ENCODE results near the gene ATG2A. TPM values are rescaled to one million over a fixed set of nuclear protein-coding genes. Genes with fewer than 3 reads are reported as not detected.

The ATG2A gene
- total RNA-seq, 1 experiment from 2014 or later, result 24.7 TPM

DNA sequence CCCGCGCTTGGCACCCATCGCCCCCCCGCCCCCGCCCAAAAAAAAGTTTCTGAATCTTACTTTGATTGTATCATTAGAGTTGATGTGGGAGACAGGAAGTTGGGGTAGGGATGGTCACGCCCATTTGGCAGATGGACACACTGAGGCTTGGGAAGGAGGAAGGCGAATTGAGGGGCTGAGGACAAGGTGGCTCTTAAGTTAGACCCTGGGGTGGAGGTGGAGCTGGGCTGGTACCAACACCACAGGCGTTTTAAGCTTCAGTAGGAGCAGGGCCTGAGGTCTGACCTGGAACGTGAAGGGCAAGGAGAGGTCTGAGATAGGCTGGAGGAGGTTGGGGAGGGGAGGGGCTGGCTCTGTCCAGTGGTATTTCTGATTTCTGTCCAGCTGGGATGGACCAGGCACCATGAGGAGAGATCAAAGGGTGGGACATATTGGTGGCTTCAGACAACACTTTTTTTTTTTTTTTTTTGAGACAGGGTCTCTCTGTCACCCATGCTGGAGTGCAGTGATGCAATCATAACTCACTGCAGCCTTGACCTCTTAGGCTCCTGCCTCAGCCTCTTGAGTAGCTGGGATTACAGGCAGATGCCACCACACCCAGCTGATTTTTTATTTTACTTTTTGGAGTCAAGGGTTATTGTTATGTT lies 71.8 kb downstream of the ATG2A start:
- H3K27me3 ChIP-seq (ENCODE audit: insufficient read depth, low read length), result no peaks in the 10 kb centered on the region
- CTCF ChIA-PET, result interaction anchor here (0.6 to 7.3 kb wide), 6 partner anchors 8 to 267 kb away, joined by 3 to 112 read pairs (median 3); no protein-coding TSS in a partner anchor
- TSS peak; percentile 90 for BruUV-seq (replicated peaks)
- no peaks in the 10 kb centered on the region for H3K36me3 ChIP-seq (ENCODE audit: control insufficient read depth in 1 of 2, insufficient read depth in 2 of 2, low read length in 2 of 2)
- no peaks in the 10 kb centered on the region for H3K9me2 ChIP-seq (ENCODE audit: insufficient read depth)
- peak overlapping the region; percentile 100 for H3K4me2 ChIP-seq (ENCODE audit: low read length)
- H3K27ac ChIP-seq (ENCODE audit: low read depth, low read length), result peak overlapping the region; percentile 88
- DNase-seq (ENCODE audit: low read depth, low spot score) (no peak), ATAC-seq (no peak)
- intact Hi-C loops (cut with micrococcal nuclease), result loop anchor here (5.0 to 10.0 kb wide), 4 partner anchors 152 to 410 kb away; partner anchors contain the start of genes BATF2, CAPN1 and SNX15
- peak overlapping the region; percentile 60 to 95 for H3K4me3 ChIP-seq (replicated peaks in 1 of 2; ENCODE audit: low read depth in 1 of 2, low read length in 2 of 2)
- peak overlapping the region; percentile 87 for H3K9ac ChIP-seq (ENCODE audit: low read length)
- H3K9me3 ChIP-seq (ENCODE audit: control insufficient read depth in 1 of 2, insufficient read depth in 1 of 2, low read depth in 1 of 2, low read length in 2 of 2), result no peaks in the 10 kb centered on the region
- POLR2A ChIA-PET, result interaction anchor here (0.6 to 6.0 kb wide), 5 partner anchors 10 to 168 kb away, joined by 3 to 36 read pairs (median 3); partner anchors contain the start of gene EHD1
- peaks cover 22% of the 10 kb centered on the region for H3K79me2 ChIP-seq (ENCODE audit: insufficient read depth, low read length)
- H2AFZ ChIP-seq (ENCODE audit: low read depth, low read length, poor library complexity, severe bottlenecking), result no peak overlapping the region
- TF ChIP-seq, protein P1, sequence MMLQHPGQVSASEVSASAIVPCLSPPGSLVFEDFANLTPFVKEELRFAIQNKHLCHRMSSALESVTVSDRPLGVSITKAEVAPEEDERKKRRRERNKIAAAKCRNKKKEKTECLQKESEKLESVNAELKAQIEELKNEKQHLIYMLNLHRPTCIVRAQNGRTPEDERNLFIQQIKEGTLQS (IDR thresholded peaks at IDR 0.05), result no peak
- no peak for TF ChIP-seq REST (IDR thresholded peaks at IDR 0.05; ENCODE audit: low read depth)
- TF ChIP-seq SP1 (IDR thresholded peaks at IDR 0.05; ENCODE audit: low read depth), result no peak
- peak; percentile 25 for TF ChIP-seq TCF7L2 (IDR thresholded peaks at IDR 0.05; ENCODE audit: borderline replicate concordance, extremely low read depth, insufficient read depth, insufficient read length)
- H4K20me1 ChIP-seq (ENCODE audit: insufficient read depth), result no peaks in the 10 kb centered on the region
- peaks cover 62 to 80% of the 10 kb centered on the region in 2 experiments for H3K4me1 ChIP-seq (ENCODE audit: control insufficient read depth in 1 of 2, insufficient read depth in 2 of 2, low read length in 2 of 2)
- RAD21 ChIA-PET (ENCODE audit: low non-redundant PET in 1 of 2, low total read pairs in 2 of 2, uncharacterized antibody in 2 of 2, unreplicated experiment in 2 of 2), result no interaction called here

MicroRNA genes within 50 kb of the gene (microRNA counts, 767-probe panel; counts per million panel counts)
- not detected for microRNA hsa-miR-192-5p

Small RNAs within 50 kb of the gene (microRNA-seq; reads per million reads assigned to microRNA genes)
- gene MIR6749 (ENCODE audit: borderline number of aligned reads) (not detected), gene MIR6750 (ENCODE audit: borderline number of aligned reads) (not detected)

Other genes with a start within 250 kb of the ATG2A start
- 1.5 TPM for gene NRXN2, start 194.0 kb downstream of the ATG2A start, total RNA-seq (2021; ENCODE audit: unreplicated experiment)
- 12.8 TPM for gene RASGRP2, start 173.1 kb downstream of the ATG2A start, total RNA-seq (2021; ENCODE audit: unreplicated experiment)
- 1.7 TPM for gene PYGM, start 157.2 kb downstream of the ATG2A start, total RNA-seq (2021; ENCODE audit: unreplicated experiment)
- gene SF1, start 138.7 kb downstream of the ATG2A start, total RNA-seq (2021; ENCODE audit: unreplicated experiment), result 403 TPM
- 44.2 TPM for gene MAP4K2, start 114.0 kb downstream of the ATG2A start, total RNA-seq (2021; ENCODE audit: unreplicated experiment)
- gene MEN1, start 106.7 kb downstream of the ATG2A start, total RNA-seq (2021; ENCODE audit: unreplicated experiment), result 62.1 TPM
- gene CDC42BPG, start 72.6 kb downstream of the ATG2A start, total RNA-seq (2021; ENCODE audit: unreplicated experiment), result 30.1 TPM
- 48.1 TPM for gene EHD1, start 38.6 kb downstream of the ATG2A start, total RNA-seq (2021; ENCODE audit: unreplicated experiment)
- gene PPP2R5B, start 7.5 kb upstream of the ATG2A start, total RNA-seq (2021; ENCODE audit: unreplicated experiment), result 10.9 TPM
- gene GPHA2, start 18.7 kb upstream of the ATG2A start, total RNA-seq (2021; ENCODE audit: unreplicated experiment), result not detected
- gene MAJIN, start 54.9 kb upstream of the ATG2A start, total RNA-seq (2021; ENCODE audit: unreplicated experiment), result not detected
- 2.1 TPM for gene BATF2, start 79.8 kb upstream of the ATG2A start, total RNA-seq (2021; ENCODE audit: unreplicated experiment)
- 68.7 TPM for gene ARL2, start 97.0 kb upstream of the ATG2A start, total RNA-seq (2021; ENCODE audit: unreplicated experiment)
- gene SNX15, start 110.2 kb upstream of the ATG2A start, total RNA-seq (2021; ENCODE audit: unreplicated experiment), result 16.8 TPM
- 36.9 TPM for gene SAC3D1, start 124.0 kb upstream of the ATG2A start, total RNA-seq (2021; ENCODE audit: unreplicated experiment)
- gene NAALADL1, start 141.3 kb upstream of the ATG2A start, total RNA-seq (2021; ENCODE audit: unreplicated experiment), result not detected
- 72.1 TPM for gene CDCA5, start 166.8 kb upstream of the ATG2A start, total RNA-seq (2021; ENCODE audit: unreplicated experiment)
- 35.3 TPM for gene ZFPL1, start 167.0 kb upstream of the ATG2A start, total RNA-seq (2021; ENCODE audit: unreplicated experiment)
- 89.5 TPM for gene VPS51, start 179.0 kb upstream of the ATG2A start, total RNA-seq (2021; ENCODE audit: unreplicated experiment)
- 52.9 TPM for gene TM7SF2, start 194.7 kb upstream of the ATG2A start, total RNA-seq (2021; ENCODE audit: unreplicated experiment)
- gene ZNHIT2, start 200.5 kb upstream of the ATG2A start, total RNA-seq (2021; ENCODE audit: unreplicated experiment), result 18.8 TPM
- gene FAU, start 204.9 kb upstream of the ATG2A start, total RNA-seq (2021; ENCODE audit: unreplicated experiment), result 1,073 TPM
- gene MRPL49, start 205.1 kb upstream of the ATG2A start, total RNA-seq (2021; ENCODE audit: unreplicated experiment), result 77.5 TPM
- gene SYVN1, start 217.3 kb upstream of the ATG2A start, total RNA-seq (2021; ENCODE audit: unreplicated experiment), result 45.9 TPM

Measured in HCT116 (cell line).